Measurements from ENCODE around the gene UGP2.
"Not testable (repeated sequence)": the region's sequence is repeated elsewhere in the genome, so short reads cannot be mapped to it uniquely, and the experiment has no call there.

Gene UGP2

GRCh38 chr2:63845866-63846265, 4.2 kb downstream of the UGP2 start:
- TF ChIP-seq CTCF (IDR thresholded peaks at IDR 0.05; ENCODE audit: low read length, missing control alignments) = no peak
- no peak overlapping the region for H3K4me3 ChIP-seq (replicated peaks; ENCODE audit: low read depth, low read length)
- DNase-seq (ENCODE audit: low read depth) = no peak

- DNase-seq (ENCODE audit: low read depth) = no peak
These were observed 4.8 kb downstream of the UGP2 start for GRCh38 chr2:63846487-63846886.

GRCh38 chr2:63847571-63847970, 5.9 kb downstream of the UGP2 start:
- not testable (repeated sequence) for DNase-seq (ENCODE audit: low read depth); H3K4me3 ChIP-seq (replicated peaks; ENCODE audit: low read depth, low read length)

More at GRCh38 chr2:63846487-63846886, 4.8 kb downstream of the UGP2 start:
- no peak overlapping the region for H3K4me3 ChIP-seq (replicated peaks; ENCODE audit: low read depth, low read length)
- TF ChIP-seq CTCF (IDR thresholded peaks at IDR 0.05; ENCODE audit: low read length, missing control alignments) = no peak

- TF ChIP-seq CTCF (IDR thresholded peaks at IDR 0.05; ENCODE audit: low read length, missing control alignments) = no peak
- DNase-seq (ENCODE audit: low read depth) = peak; percentile 44
- H3K4me3 ChIP-seq (replicated peaks; ENCODE audit: low read depth, low read length) = no peak overlapping the region
These were observed 7.9 kb downstream of the UGP2 start for GRCh38 chr2:63849381-63850203.

- no peak overlapping the region for H3K4me3 ChIP-seq (replicated peaks; ENCODE audit: low read depth, low read length)
- no peak for DNase-seq (ENCODE audit: low read depth)
- no peak for TF ChIP-seq CTCF (IDR thresholded peaks at IDR 0.05; ENCODE audit: low read length, missing control alignments)
These were observed 8.5 kb downstream of the UGP2 start for GRCh38 chr2:63850204-63850571.

- no peak for DNase-seq (ENCODE audit: low read depth)
- TF ChIP-seq CTCF (IDR thresholded peaks at IDR 0.05; ENCODE audit: low read length, missing control alignments) = no peak
- no peak overlapping the region for H3K4me3 ChIP-seq (replicated peaks; ENCODE audit: low read depth, low read length)
These were observed 9.0 kb downstream of the UGP2 start for GRCh38 chr2:63850649-63851048.

- no peak overlapping the region for H3K4me3 ChIP-seq (replicated peaks; ENCODE audit: low read depth, low read length)
- TF ChIP-seq CTCF (IDR thresholded peaks at IDR 0.05; ENCODE audit: low read length, missing control alignments) = no peak
- no peak for DNase-seq (ENCODE audit: low read depth)
These were observed 10.1 kb downstream of the UGP2 start for GRCh38 chr2:63851691-63852311.
